MG63 (cell line): ENCODE data around the gene OR13C5. TPM values are rescaled to one million over a fixed set of nuclear protein-coding genes. Genes with fewer than 3 reads are reported as not detected.
"Not testable (repeated sequence)": the region's sequence is repeated elsewhere in the genome, so short reads cannot be mapped to it uniquely, and the experiment has no call there.

Source experiments
- DNase-seq: peaks from one replicate; pipeline ENCODE4 v3.0.0-alpha.2; 2020
- H3K27me3 ChIP-seq: fragments of 250-450 bp; sonication (Bioruptor Pico); 2 replicates; pipeline ENCODE4 v1.5.1; 2020; ENCODE audit warnings: mild to moderate bottlenecking, moderate library complexity
- H3K36me3 ChIP-seq: fragments of 250-450 bp; sonication (Bioruptor Pico); 2 replicates; pipeline ENCODE4 v1.5.1; 2020; ENCODE audit warnings: mild to moderate bottlenecking, moderate library complexity
- H3K4me3 ChIP-seq: fragments of 250-450 bp; sonication (Bioruptor Pico); 2 replicates; pipeline ENCODE4 v1.5.1; 2020; ENCODE audit warnings: mild to moderate bottlenecking, moderate library complexity
- H3K9me3 ChIP-seq: fragments of 250-450 bp; sonication (Bioruptor Pico); 2 replicates; pipeline ENCODE4 v1.5.1; 2020; ENCODE audit warnings: mild to moderate bottlenecking, moderate library complexity
- total RNA-seq: library from RNA; depleted of rRNA; stranded (reverse); fragments of >200 nt; shearing (Covaris generic); gene quantifications from 2 replicates; pipeline ENCODE4 v1.2.3, GENCODE V29; 2014; ENCODE audit warnings: low replicate concordance; rRNA removed

OR13C5 gene, protein sequence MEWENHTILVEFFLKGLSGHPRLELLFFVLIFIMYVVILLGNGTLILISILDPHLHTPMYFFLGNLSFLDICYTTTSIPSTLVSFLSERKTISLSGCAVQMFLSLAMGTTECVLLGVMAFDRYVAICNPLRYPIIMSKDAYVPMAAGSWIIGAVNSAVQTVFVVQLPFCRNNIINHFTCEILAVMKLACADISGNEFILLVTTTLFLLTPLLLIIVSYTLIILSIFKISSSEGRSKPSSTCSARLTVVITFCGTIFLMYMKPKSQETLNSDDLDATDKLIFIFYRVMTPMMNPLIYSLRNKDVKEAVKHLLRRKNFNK
- total RNA-seq: not detected in 2 replicates

- not testable (repeated sequence) for H3K36me3 ChIP-seq, H3K9me3 ChIP-seq, H3K4me3 ChIP-seq, DNase-seq, H3K27me3 ChIP-seq
Measured at GRCh38 chr9:104599313-104599712, at the start of gene OR13C5. Gene OR13C5, minus strand, starts transcription at chr9:104599413. Its CDS starts 0 bp downstream, at chr9:104599413.

DNA sequence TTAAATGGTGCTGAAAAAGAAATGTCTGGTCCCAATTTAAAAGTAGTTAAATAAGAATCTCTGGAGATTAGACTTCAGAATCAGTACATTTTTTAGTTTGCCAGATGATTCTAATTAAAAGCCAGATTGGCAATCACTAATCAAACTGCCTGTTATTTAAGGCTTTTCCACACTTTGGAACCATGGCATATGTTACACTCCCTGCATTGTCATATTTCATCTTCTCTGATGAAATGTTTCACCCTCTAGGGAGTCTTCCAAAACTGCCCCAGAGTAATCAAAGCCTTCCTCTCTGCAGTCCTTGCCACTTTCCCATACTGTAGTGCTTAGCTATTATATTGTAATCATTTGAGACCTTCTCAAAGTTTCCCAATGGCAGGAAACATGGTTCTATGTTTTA lies 36.2 kb upstream of the OR13C5 start:
- H3K9me3 ChIP-seq: 0 out of 2 replicates have a peak, but pooled peaks cover 2% of the 10 kb centered on the region
- no peak overlapping the region for H3K4me3 ChIP-seq
- H3K36me3 ChIP-seq: no peaks in the 10 kb centered on the region
- no peaks in the 10 kb centered on the region for H3K27me3 ChIP-seq
- DNase-seq: no peak

GRCh38 chr9:104633976-104634520 lies 34.8 kb upstream of the OR13C5 start:
- no peaks in the 10 kb centered on the region for H3K9me3 ChIP-seq
- no peak overlapping the region for H3K4me3 ChIP-seq
- no peaks in the 10 kb centered on the region for H3K36me3 ChIP-seq
- DNase-seq: no peak
- no peaks in the 10 kb centered on the region for H3K27me3 ChIP-seq

- not testable (repeated sequence) for H3K9me3 ChIP-seq, H3K36me3 ChIP-seq, DNase-seq
Measured at GRCh38 chr9:104625964-104626363, 26.8 kb upstream of the OR13C5 start.

GRCh38 chr9:104618104-104618503 lies 18.9 kb upstream of the OR13C5 start, which contains the start of gene OR13C9:
Gene OR13C9, minus strand, starts transcription at chr9:104618204. Its CDS starts 0 bp downstream, at chr9:104618204.
- no peaks in the 10 kb centered on the region for H3K36me3 ChIP-seq
- no peak within 1 kb of the TSS for H3K4me3 ChIP-seq
- no peaks in the 10 kb centered on the region for H3K27me3 ChIP-seq
- no peaks in the 10 kb centered on the region for H3K9me3 ChIP-seq
- no peak for DNase-seq

More at GRCh38 chr9:104625964-104626363, 26.8 kb upstream of the OR13C5 start:
- not testable (repeated sequence) for H3K4me3 ChIP-seq, H3K27me3 ChIP-seq

GRCh38 chr9:104617418-104617817 lies 18.2 kb upstream of the OR13C5 start:
- Histone ChIP-seq H3K36me3 (no peaks in the 10 kb centered on the region), H3K9me3 (no peaks in the 10 kb centered on the region), H3K27me3 (no peaks in the 10 kb centered on the region), H3K4me3 (no peak overlapping the region)
- no peak for DNase-seq

DNA sequence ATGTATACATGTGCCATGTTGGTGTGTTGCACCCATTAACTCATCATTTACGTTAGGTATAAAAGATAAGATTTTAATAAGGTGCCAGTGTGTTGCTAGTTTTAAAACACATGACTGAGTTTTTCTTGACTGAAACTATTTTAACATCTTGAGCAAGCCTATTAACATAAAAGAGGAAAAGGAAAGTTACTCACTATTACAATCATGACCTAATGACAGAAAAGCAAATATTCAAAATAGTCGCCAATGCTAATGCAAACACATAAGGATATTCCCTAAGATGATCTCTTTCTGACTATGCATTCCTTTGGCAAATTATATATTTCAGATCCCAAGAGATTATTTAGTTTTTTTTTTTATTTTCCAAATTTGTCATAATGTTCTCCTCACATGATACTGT lies 12.0 kb upstream of the OR13C5 start:
- Histone ChIP-seq H3K27me3 (no peaks in the 10 kb centered on the region), H3K9me3 (no peaks in the 10 kb centered on the region), H3K4me3 (no peak overlapping the region), H3K36me3 (no peaks in the 10 kb centered on the region)
- no peak for DNase-seq

- no peaks in the 10 kb centered on the region for H3K36me3 ChIP-seq
- DNase-seq: no peak
- H3K9me3 ChIP-seq: no peaks in the 10 kb centered on the region
- no peaks in the 10 kb centered on the region for H3K27me3 ChIP-seq
- H3K4me3 ChIP-seq: no peak overlapping the region
Measured at GRCh38 chr9:104608336-104608735, 9.1 kb upstream of the OR13C5 start.

DNA sequence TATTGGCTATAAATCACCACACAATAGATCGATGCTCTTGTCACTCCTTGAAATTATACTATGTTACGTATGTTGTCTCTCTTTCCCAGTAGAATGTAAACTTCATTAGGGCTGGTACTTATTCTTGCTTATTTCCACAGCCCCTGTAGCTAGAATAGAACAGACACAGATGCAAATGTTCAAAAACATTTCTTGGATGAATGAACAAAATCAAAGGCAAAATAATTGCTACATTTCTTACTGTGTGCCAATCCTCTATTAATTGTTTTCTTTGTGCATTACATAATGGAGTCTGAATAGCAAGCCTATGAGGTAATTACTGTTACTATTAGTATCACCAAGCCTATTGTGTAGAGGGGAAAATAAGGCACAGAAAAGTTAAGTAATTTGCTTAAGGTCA lies 6.9 kb upstream of the OR13C5 start:
- H3K27me3 ChIP-seq: no peaks in the 10 kb centered on the region
- H3K4me3 ChIP-seq: no peak overlapping the region
- no peak for DNase-seq
- H3K9me3 ChIP-seq: no peaks in the 10 kb centered on the region
- H3K36me3 ChIP-seq: no peaks in the 10 kb centered on the region

DNA sequence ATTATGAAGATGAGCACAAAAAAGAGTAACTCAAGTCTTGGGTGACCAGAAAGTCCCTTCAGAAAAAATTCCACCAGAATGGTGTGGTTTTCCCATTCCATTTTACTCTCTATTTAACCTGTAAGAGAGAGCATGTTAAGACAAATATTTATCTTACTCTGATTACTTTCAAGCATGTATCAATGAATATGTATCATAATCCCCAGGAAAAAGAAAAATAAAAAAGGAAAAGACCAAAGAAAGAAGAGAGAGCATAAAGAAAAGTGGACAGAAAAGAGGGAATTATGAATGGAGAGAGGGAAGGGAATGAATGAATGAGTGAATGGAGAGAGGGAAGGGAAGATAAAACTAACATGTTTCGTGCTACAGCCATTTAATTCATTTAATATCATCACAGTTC lies 6.3 kb upstream of the OR13C5 start, which contains the start of gene OR13C2:
TSS of gene OR13C2 (minus strand) at position 101 of the 400 bp plus-strand sequence. CDS start at position 101, 0 bp downstream.
- not testable (repeated sequence) for H3K27me3 ChIP-seq, DNase-seq, H3K36me3 ChIP-seq, H3K4me3 ChIP-seq, H3K9me3 ChIP-seq

GRCh38 chr9:104604801-104605200 lies 5.6 kb upstream of the OR13C5 start:
- no peak for DNase-seq

DNA sequence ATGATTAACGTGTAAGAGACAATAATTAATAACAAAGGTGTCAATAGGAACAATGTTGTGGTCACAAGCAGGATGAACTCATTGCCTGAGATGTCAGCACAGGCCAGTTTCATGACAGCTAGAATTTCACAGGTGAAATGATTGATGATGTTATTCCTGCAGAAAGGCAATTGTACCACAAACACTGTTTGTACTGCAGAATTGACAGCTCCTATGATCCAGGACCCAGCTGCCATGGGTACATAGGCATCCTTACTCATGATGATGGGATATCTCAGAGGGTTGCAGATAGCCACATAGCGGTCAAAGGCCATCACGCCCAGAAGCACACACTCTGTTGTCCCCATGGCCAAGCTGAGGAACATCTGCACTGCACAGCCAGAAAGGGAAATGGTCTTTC lies 464 bp downstream of the OR13C5 start:
- H3K9me3 ChIP-seq, H3K27me3 ChIP-seq, H3K36me3 ChIP-seq, DNase-seq, H3K4me3 ChIP-seq: not testable (repeated sequence)

More at GRCh38 chr9:104604801-104605200, 5.6 kb upstream of the OR13C5 start:
- H3K36me3 ChIP-seq: no peaks in the 10 kb centered on the region
- no peak overlapping the region for H3K4me3 ChIP-seq
- H3K27me3 ChIP-seq: no peaks in the 10 kb centered on the region
- H3K9me3 ChIP-seq: no peaks in the 10 kb centered on the region

DNA sequence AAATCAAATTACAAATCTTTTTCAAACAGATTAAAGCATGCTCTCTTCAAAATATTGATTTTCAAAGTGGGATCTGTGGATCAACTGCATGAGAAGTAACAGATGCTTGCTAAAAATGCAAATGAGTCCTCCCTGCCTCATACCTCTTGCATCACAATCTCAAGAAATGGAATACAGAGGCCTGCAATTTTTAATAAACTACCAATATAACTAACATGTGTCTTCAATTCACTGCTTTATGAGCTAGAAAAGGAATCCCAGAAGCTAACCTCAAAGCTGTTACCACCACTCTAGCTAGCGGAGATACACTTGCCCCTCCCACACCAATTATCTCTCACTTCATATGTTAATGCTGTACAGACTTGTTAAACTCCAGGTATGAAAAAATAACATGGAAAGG lies 9.6 kb downstream of the OR13C5 start:
- no peaks in the 10 kb centered on the region for H3K36me3 ChIP-seq
- no peak overlapping the region for H3K4me3 ChIP-seq
- no peak for DNase-seq
- no peaks in the 10 kb centered on the region for H3K27me3 ChIP-seq
- H3K9me3 ChIP-seq: no peaks in the 10 kb centered on the region

DNA sequence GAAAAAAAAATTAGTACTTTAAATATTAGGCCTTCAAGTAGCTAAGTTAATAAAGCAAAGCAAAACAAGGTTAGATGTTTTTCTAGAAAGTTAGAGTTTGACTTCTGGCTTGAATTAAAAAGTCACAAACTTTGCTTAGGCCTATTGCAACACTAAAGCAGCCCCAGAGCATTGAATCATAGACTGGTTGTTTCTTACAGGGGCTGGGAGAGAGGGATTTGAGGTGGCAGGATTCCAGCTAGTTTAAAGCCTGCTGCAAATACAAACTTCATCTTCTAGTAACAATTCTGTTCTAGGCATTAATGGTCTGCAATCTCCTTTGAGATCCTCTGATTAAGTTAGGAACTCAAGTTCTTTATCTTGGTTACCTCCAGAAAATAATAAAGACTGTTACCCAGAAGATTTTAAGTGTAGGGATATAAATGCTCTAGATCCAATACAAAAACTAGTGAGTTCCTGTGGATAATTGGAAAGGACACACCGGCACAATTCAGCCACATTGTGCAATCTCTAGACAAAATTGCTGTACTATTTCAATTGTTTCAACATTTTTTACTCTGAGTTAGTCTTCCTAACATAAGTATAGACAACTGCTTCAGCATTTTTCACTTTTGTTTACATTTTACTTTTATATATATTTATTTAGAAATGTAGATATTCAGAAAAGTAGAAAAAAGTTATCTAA lies 12.6 kb downstream of the OR13C5 start:
- no peaks in the 10 kb centered on the region for H3K9me3 ChIP-seq

GRCh38 chr9:104580562-104580961 lies 18.7 kb downstream of the OR13C5 start:
- DNase-seq: no peak
- Histone ChIP-seq H3K27me3 (no peaks in the 10 kb centered on the region), H3K36me3 (no peaks in the 10 kb centered on the region), H3K9me3 (no peaks in the 10 kb centered on the region), H3K4me3 (no peak overlapping the region)

More for the DNA sequence above, 12.6 kb downstream of the OR13C5 start:
- peak; percentile 2 for DNase-seq
- Histone ChIP-seq H3K36me3 (no peaks in the 10 kb centered on the region), H3K4me3 (no peak overlapping the region), H3K27me3 (no peaks in the 10 kb centered on the region)

- H3K36me3 ChIP-seq: no peaks in the 10 kb centered on the region
- no peak for DNase-seq
- H3K27me3 ChIP-seq: no peaks in the 10 kb centered on the region
- peaks cover 3% of the 10 kb centered on the region; the same call in 1 of the 2 replicates for H3K9me3 ChIP-seq
- no peak overlapping the region for H3K4me3 ChIP-seq
Measured at GRCh38 chr9:104577263-104577662, 21.9 kb downstream of the OR13C5 start.

GRCh38 chr9:104575456-104575855 lies 23.8 kb downstream of the OR13C5 start:
- no peak for DNase-seq
- Histone ChIP-seq H3K36me3 (no peaks in the 10 kb centered on the region), H3K4me3 (no peak overlapping the region), H3K27me3 (no peaks in the 10 kb centered on the region), H3K9me3 (peaks cover 4% of the 10 kb centered on the region)
